ENCODE measurements around the gene ANK2. TPM values are rescaled to one million over a fixed set of nuclear protein-coding genes. Genes with fewer than 3 reads are reported as not detected.

ANK2 gene
- total RNA-seq = 21.1 TPM
- 125 TPM for polyA plus RNA-seq (ENCODE audit: insufficient read depth, low read depth, low replicate concordance)
- long read RNA-seq, donor 1 = 0 reads
- long read RNA-seq, donor 2, full-length matches to known transcripts = 3 of 3 reads
- long read RNA-seq, donor 2, partial matches to known transcripts = 0 of 3 reads
- long read RNA-seq, donor 2, other reads (novel, unspliced or antisense) = 0 of 3 reads
- long read RNA-seq, donor 3 = 0 reads
- long read RNA-seq, donor 4, full-length matches to known transcripts = 1 of 1 reads
- long read RNA-seq, donor 4, partial matches to known transcripts = 0 of 1 reads
- long read RNA-seq, donor 4, other reads (novel, unspliced or antisense) = 0 of 1 reads
- long read RNA-seq, donor 5 = 0 reads
- long read RNA-seq, donor 6, partial matches to known transcripts = 5 of 5 reads
- long read RNA-seq, donor 6, other reads (novel, unspliced or antisense) = 0 of 5 reads
- long read RNA-seq, donor 7, partial matches to known transcripts = 1 of 8 reads
- long read RNA-seq, donor 7, other reads (novel, unspliced or antisense) = 7 of 8 reads
- long read RNA-seq, donor 8, partial matches to known transcripts = 2,842 of 2,842 reads
- long read RNA-seq, donor 8, other reads (novel, unspliced or antisense) = 0 of 2,842 reads
- long read RNA-seq, donor 9 = 0 reads
- long read RNA-seq, donor 10, partial matches to known transcripts = 1,106 of 1,106 reads
- long read RNA-seq, donor 10, other reads (novel, unspliced or antisense) = 0 of 1,106 reads

DNA sequence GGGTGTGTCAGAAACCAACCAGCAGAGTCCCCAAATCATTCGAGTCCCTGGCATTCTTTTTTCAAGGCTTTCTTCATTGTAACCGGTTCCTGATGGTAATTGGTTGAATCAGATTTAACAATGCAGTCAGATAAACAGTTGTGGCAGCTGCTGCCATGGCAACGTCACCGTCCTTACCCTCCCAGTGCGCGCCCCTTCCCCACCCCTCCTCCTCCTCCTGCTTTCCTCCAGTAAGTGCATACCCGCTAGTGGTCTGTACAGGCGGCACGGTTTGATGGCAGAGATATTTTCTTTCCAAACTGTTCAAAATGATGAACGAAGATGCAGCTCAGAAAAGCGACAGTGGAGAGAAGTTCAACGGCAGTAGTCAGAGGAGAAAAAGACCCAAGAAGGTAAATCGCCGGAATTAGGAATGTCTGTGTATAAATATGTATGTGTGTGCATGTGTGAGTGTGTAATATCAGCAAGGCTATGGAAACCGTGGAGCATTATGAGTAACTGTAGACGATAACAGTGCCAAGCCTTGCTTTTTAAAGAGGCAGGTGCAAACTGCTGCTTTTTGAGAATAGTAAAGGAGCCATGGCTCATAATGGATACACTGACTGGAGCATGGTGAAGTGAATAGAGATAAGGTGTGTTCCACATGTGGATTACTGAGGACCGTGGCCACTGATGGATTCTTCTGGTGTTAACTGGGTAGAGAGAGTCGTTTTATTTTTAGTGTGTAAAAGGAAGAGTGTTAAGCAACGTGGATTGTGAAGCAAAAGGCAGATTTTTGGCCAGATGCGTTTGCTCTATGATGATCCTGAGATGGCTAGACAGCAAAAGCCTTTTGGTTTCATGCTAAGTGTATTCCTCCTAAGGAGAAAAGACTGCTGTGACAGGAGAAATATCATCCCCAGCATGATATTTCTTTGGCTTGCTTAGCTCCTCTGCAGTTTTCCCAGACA, at the start of gene ANK2:
TSS of gene ANK2 (plus strand) at position 233 of the 950 bp plus-strand sequence. CDS start at position 309, 76 bp downstream.
- H3K4me1 ChIP-seq (ENCODE audit: control insufficient read depth in 2 of 3, insufficient read depth in 2 of 3, low read depth in 1 of 3, low read length in 3 of 3) = no peaks in the 10 kb centered on the region
- no peaks in the 10 kb centered on the region for H3K9me3 ChIP-seq (ENCODE audit: control insufficient read depth in 2 of 3, insufficient read depth in 1 of 3, low read length in 3 of 3)
- peak; percentile 38 to 79 (median 74) for DNase-seq
- H3K9ac ChIP-seq (ENCODE audit: low read length in 3 of 3) = no peak within 1 kb of the TSS
- no peak for FAIRE-seq
- no peak within 1 kb of the TSS for H3K27ac ChIP-seq (ENCODE audit: low read depth in 2 of 2, low read length in 2 of 2)
- H3K27me3 ChIP-seq (ENCODE audit: control insufficient read depth, insufficient read depth, low read length) = no peaks in the 10 kb centered on the region
- no peaks in the 10 kb centered on the region for H3K36me3 ChIP-seq (ENCODE audit: control insufficient read depth in 2 of 3, insufficient read depth in 3 of 3, low read length in 3 of 3)
- H3K4me3 ChIP-seq (ENCODE audit: low read length in 3 of 3) = peak within 1 kb of the TSS in 1 of 3 donors; percentile 4
- TF ChIP-seq, protein P1, sequence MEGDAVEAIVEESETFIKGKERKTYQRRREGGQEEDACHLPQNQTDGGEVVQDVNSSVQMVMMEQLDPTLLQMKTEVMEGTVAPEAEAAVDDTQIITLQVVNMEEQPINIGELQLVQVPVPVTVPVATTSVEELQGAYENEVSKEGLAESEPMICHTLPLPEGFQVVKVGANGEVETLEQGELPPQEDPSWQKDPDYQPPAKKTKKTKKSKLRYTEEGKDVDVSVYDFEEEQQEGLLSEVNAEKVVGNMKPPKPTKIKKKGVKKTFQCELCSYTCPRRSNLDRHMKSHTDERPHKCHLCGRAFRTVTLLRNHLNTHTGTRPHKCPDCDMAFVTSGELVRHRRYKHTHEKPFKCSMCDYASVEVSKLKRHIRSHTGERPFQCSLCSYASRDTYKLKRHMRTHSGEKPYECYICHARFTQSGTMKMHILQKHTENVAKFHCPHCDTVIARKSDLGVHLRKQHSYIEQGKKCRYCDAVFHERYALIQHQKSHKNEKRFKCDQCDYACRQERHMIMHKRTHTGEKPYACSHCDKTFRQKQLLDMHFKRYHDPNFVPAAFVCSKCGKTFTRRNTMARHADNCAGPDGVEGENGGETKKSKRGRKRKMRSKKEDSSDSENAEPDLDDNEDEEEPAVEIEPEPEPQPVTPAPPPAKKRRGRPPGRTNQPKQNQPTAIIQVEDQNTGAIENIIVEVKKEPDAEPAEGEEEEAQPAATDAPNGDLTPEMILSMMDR (IDR thresholded peaks at IDR 0.05; ENCODE audit: borderline replicate concordance, extremely low read depth, insufficient read depth) = no peak
- intact Hi-C loops (cut with DNase I) = no loop called here

DNA sequence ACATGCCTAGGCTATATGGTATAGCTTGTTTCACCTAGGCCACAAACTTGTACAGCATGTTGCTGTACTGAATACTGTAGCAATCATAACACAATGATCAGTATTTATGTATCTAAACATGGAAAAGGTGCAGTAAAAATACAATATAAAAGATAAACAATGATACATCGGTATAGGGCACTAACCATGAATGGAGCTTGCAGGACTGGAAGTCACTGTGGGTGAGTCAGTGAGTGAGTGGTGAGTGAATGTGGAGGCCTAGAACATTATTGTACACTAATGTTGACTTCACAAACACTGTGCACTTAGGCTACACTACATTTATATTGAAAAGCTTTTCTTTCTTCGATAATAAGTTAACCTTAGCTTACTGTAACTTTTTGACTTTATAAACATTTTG, 45.6 kb upstream of the ANK2 start:
- no peaks in the 10 kb centered on the region for H3K27me3 ChIP-seq (ENCODE audit: control insufficient read depth, insufficient read depth, low read length)
- H3K9ac ChIP-seq (ENCODE audit: low read length in 3 of 3) = no peak overlapping the region
- no peak overlapping the region for H3K27ac ChIP-seq (ENCODE audit: low read depth in 2 of 2, low read length in 2 of 2)
- TF ChIP-seq, protein P1 (IDR thresholded peaks at IDR 0.05; ENCODE audit: borderline replicate concordance, extremely low read depth, insufficient read depth) = no peak
- intact Hi-C loops (cut with DNase I) = no loop called here
- no peaks in the 10 kb centered on the region for H3K36me3 ChIP-seq (ENCODE audit: control insufficient read depth in 2 of 3, insufficient read depth in 3 of 3, low read length in 3 of 3)
- DNase-seq (no peak), FAIRE-seq (no peak)
- no peaks in the 10 kb centered on the region for H3K9me3 ChIP-seq (ENCODE audit: control insufficient read depth in 2 of 3, insufficient read depth in 1 of 3, low read length in 3 of 3)
- no peak overlapping the region for H3K4me3 ChIP-seq (ENCODE audit: low read length in 3 of 3)
- H3K4me1 ChIP-seq (ENCODE audit: control insufficient read depth in 2 of 3, insufficient read depth in 2 of 3, low read depth in 1 of 3, low read length in 3 of 3) = no peaks in the 10 kb centered on the region

DNA sequence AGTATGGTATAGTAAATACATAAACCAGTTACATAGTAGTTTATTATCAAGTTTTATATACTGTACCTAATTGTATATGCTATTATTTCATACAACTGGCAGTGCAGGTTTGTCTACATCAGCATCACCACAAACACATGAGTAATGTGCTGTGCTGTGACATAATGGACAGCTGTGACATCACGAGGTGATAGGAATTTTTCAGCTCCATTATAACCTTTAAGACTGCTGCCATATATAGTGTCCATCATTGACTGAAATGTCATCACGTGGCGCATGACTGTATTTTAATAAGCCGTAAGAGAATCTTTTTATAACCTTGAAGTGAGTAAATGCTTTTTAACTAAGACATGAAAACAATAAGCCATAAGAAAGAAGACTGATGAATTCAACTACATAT, 44.8 kb upstream of the ANK2 start:
- H3K36me3 ChIP-seq (ENCODE audit: control insufficient read depth in 2 of 3, insufficient read depth in 3 of 3, low read length in 3 of 3) = no peaks in the 10 kb centered on the region
- H3K9me3 ChIP-seq (ENCODE audit: control insufficient read depth in 2 of 3, insufficient read depth in 1 of 3, low read length in 3 of 3) = no peaks in the 10 kb centered on the region
- DNase-seq = no peak
- H3K27ac ChIP-seq (ENCODE audit: low read depth in 2 of 2, low read length in 2 of 2) = no peak overlapping the region
- no peaks in the 10 kb centered on the region for H3K27me3 ChIP-seq (ENCODE audit: control insufficient read depth, insufficient read depth, low read length)
- TF ChIP-seq, protein P1 (IDR thresholded peaks at IDR 0.05; ENCODE audit: borderline replicate concordance, extremely low read depth, insufficient read depth) = no peak
- no peaks in the 10 kb centered on the region for H3K4me1 ChIP-seq (ENCODE audit: control insufficient read depth in 2 of 3, insufficient read depth in 2 of 3, low read depth in 1 of 3, low read length in 3 of 3)
- intact Hi-C loops (cut with DNase I) = no loop called here
- FAIRE-seq = no peak
- H3K4me3 ChIP-seq (ENCODE audit: low read length in 3 of 3) = no peak overlapping the region
- no peak overlapping the region for H3K9ac ChIP-seq (ENCODE audit: low read length in 3 of 3)
